GM19043 (cell line): Measurements from ENCODE around the gene SIK3.
A peak's percentile ranks its signal among the peaks of the same experiment; 100 is the strongest.

Source experiments
- ATAC-seq: cut with Tn5 transposase; IDR thresholded peaks from one replicate; pipeline ENCODE4 v1.9.1; 2021; ENCODE audit warnings: low read depth; ENCODE audit not compliant: unreplicated experiment

SIK3 gene

GRCh38 chr11:117110294-117110950, 12.2 kb upstream of the SIK3 start:
- no peak for ATAC-seq

GRCh38 chr11:117107701-117108590, 9.7 kb upstream of the SIK3 start:
- ATAC-seq: no peak

GRCh38 chr11:117100556-117100955, 2.3 kb upstream of the SIK3 start:
- ATAC-seq: no peak

- ATAC-seq: no peak
These were observed 1.5 kb upstream of the SIK3 start for GRCh38 chr11:117099696-117100095.

GRCh38 chr11:117097389-117098268, 599 bp downstream of the SIK3 start:
- ATAC-seq: peak; percentile 1

GRCh38 chr11:117097014-117097388, 1.2 kb downstream of the SIK3 start:
- ATAC-seq: no peak

- ATAC-seq: no peak
These were observed 1.8 kb downstream of the SIK3 start for GRCh38 chr11:117096201-117096991.

GRCh38 chr11:117095284-117096161, 2.7 kb downstream of the SIK3 start:
- ATAC-seq: no peak

GRCh38 chr11:117094776-117095175, 3.5 kb downstream of the SIK3 start:
- no peak for ATAC-seq

- ATAC-seq: no peak
These were observed 5.2 kb downstream of the SIK3 start for GRCh38 chr11:117092951-117093590.

- no peak for ATAC-seq
These were observed 6.3 kb downstream of the SIK3 start for GRCh38 chr11:117091753-117092477.

- ATAC-seq: no peak
These were observed 8.0 kb downstream of the SIK3 start for GRCh38 chr11:117090111-117090706.

GRCh38 chr11:117089685-117090084, 8.5 kb downstream of the SIK3 start:
- ATAC-seq: no peak

- ATAC-seq: no peak
These were observed 10.8 kb downstream of the SIK3 start for GRCh38 chr11:117087446-117087845.

GRCh38 chr11:117084992-117085391, 13.2 kb downstream of the SIK3 start:
- ATAC-seq: no peak

GRCh38 chr11:117083011-117083935, 15.0 kb downstream of the SIK3 start:
- no peak for ATAC-seq

- ATAC-seq: no peak
These were observed 16.3 kb downstream of the SIK3 start for GRCh38 chr11:117081908-117082307.
